ENCODE measurements around the gene UBE2S. TPM values are rescaled to one million over a fixed set of nuclear protein-coding genes. Genes with fewer than 3 reads are reported as not detected.
A peak's percentile ranks its signal among the peaks of the same experiment; 100 is the strongest.
"Not testable (repeated sequence)": the region's sequence is repeated elsewhere in the genome, so short reads cannot be mapped to it uniquely, and the experiment has no call there.

Gene UBE2S
- total and polyA plus RNA-seq, 5 experiments from 2014 or later = 18.1 to 25.8 (median 20.2) TPM

- POLR2A ChIA-PET = interaction anchor here (1.8 kb wide), 1 partner anchor 12 kb away, joined by 6 read pairs; the partner anchor contains the start of gene UBE2S
- Mint-ChIP-seq H3K36me3 (no peaks in the 10 kb centered on the region), H3K4me3 (no peak overlapping the region), H3K9me3 (no peaks in the 10 kb centered on the region), H3K4me1 (peaks cover 4 to 28% (median 19%) of the 10 kb centered on the region in 4 donors), H3K27ac (no peak overlapping the region), H3K27me3 (peaks cover 0 to 9% (median 0%) of the 10 kb centered on the region in 5 donors)
- ATAC-seq (no peak), DNase-seq (no peak)
Measured at GRCh38 chr19:55419103-55419502, 11.5 kb upstream of the UBE2S start.

DNA sequence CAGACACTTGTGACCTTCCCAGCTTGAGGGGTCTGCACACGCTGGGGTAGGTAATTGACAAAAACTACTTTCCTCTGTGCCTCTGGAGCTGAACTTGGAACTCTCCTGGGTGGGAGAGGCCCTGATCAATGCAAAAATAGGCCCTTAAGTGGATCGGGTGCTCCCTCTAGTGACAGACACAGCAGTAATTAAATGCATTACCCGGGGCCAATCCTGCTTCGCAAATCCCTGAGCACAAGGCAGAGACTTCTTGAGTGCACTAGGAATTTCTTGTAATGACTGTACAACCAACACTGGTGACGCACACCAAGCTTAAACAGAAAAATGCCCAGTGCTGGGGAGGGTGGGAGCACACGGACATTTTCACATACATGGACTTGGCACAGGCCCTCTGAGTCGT is 10.6 kb upstream of the UBE2S start:
- H3K27ac Mint-ChIP-seq = peak overlapping the region in 1 of 10 donors; percentile 2
- H3K27me3 Mint-ChIP-seq = peaks cover 0 to 9% (median 0%) of the 10 kb centered on the region in 5 donors
- H3K4me3 Mint-ChIP-seq = no peak overlapping the region
- no peaks in the 10 kb centered on the region for H3K9me3 Mint-ChIP-seq
- no peaks in the 10 kb centered on the region for H3K36me3 Mint-ChIP-seq
- H3K4me1 Mint-ChIP-seq = peaks cover 5 to 28% (median 19%) of the 10 kb centered on the region in 4 donors
- ATAC-seq (peak; percentile 61 to 80), DNase-seq (peak in 8 of 10 donors; percentile 27 to 80 (median 54))
- POLR2A ChIA-PET = interaction anchor here (1.1 kb wide), 1 partner anchor 10 kb away, joined by 3 read pairs; the partner anchor contains the start of gene UBE2S

DNA sequence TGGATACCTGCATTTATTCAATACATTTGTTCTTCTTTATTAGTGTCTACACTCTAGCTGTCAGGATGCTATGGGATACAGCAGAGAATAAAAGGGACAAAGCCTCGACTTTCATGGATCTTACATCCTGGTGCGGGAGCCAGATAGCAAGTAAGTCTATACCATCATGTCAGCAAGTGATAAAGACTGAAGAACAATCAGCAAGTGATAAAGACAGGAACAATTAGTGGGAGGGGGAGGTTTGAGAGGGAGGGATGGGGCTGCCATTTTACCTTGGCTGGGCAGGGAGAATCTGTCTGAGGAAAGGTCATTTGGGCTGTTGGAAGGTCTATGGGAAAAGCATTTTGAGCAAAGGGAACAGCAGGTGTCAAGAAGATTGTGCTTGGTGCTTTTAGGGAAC is 2.6 kb upstream of the UBE2S start:
- Mint-ChIP-seq H3K27ac (peak overlapping the region in 3 of 10 donors; percentile 23 to 82 (median 76)), H3K36me3 (peaks cover 7 to 13% (median 10%) of the 10 kb centered on the region in 3 donors), H3K4me3 (peak overlapping the region in 2 of 10 donors; percentile 9 to 34), H3K27me3 (peaks cover 0 to 3% (median 0%) of the 10 kb centered on the region in 5 donors), H3K9me3 (peaks cover 0 to 12% (median 0%) of the 10 kb centered on the region in 9 donors), H3K4me1 (peaks cover 20 to 32% (median 29%) of the 10 kb centered on the region in 4 donors)
- no peak for DNase-seq
- POLR2A ChIA-PET = interaction anchor here (0.6 to 10.0 kb wide), 3 partner anchors 21 to 151 kb away, joined by 3 to 181 read pairs (median 4); partner anchors contain the start of genes PPP6R1, RPL28 and TMEM238
- ATAC-seq = no peak

- Mint-ChIP-seq H3K27ac (peak overlapping the region; percentile 52 to 100 (median 98)), H3K9me3 (peaks cover 0 to 12% (median 0%) of the 10 kb centered on the region in 9 donors), H3K4me1 (peaks cover 20 to 32% (median 29%) of the 10 kb centered on the region in 4 donors), H3K36me3 (peaks cover 7 to 15% (median 10%) of the 10 kb centered on the region in 3 donors), H3K4me3 (peak overlapping the region; percentile 31 to 98 (median 92))
- not testable (repeated sequence) for DNase-seq, ATAC-seq, H3K27me3 Mint-ChIP-seq
- POLR2A ChIA-PET = interaction anchor here (0.8 to 10.0 kb wide), 6 partner anchors 20 to 245 kb away, joined by 3 to 181 read pairs (median 4); partner anchors contain the start of genes KMT5C, PPP6R1, RPL28 and TMEM238
Measured at GRCh38 chr19:55409179-55409578, 1.6 kb upstream of the UBE2S start.

GRCh38 chr19:55408533-55408872 is 915 bp upstream of the UBE2S start:
- peaks cover 7 to 21% (median 10%) of the 10 kb centered on the region in 3 donors for H3K36me3 Mint-ChIP-seq
- no peak for ATAC-seq
- H3K4me1 Mint-ChIP-seq = peaks cover 18 to 37% (median 29%) of the 10 kb centered on the region in 4 donors
- POLR2A ChIA-PET = interaction anchor here (0.9 to 10.0 kb wide), 7 partner anchors 10 to 246 kb away, joined by 3 to 181 read pairs (median 5); partner anchors contain the start of genes KMT5C, RPL28, TMEM238 and U2AF2
- no peak for DNase-seq
- H3K4me3 Mint-ChIP-seq = peak overlapping the region; percentile 88 to 98 (median 94)
- peaks cover 0 to 12% (median 0%) of the 10 kb centered on the region in 9 donors for H3K9me3 Mint-ChIP-seq
- peak overlapping the region; percentile 93 to 100 (median 99) for H3K27ac Mint-ChIP-seq
- H3K27me3 Mint-ChIP-seq = peaks cover 0 to 3% (median 0%) of the 10 kb centered on the region in 5 donors

- Mint-ChIP-seq H3K36me3 (peaks cover 7 to 26% (median 14%) of the 10 kb centered on the region in 3 donors), H3K4me3 (peak overlapping the region; percentile 88 to 98 (median 94)), H3K9me3 (peaks cover 0 to 12% (median 0%) of the 10 kb centered on the region in 9 donors), H3K4me1 (peaks cover 20 to 39% (median 30%) of the 10 kb centered on the region in 4 donors), H3K27me3 (peaks cover 0 to 3% (median 0%) of the 10 kb centered on the region in 5 donors), H3K27ac (peak overlapping the region; percentile 93 to 100 (median 99))
- DNase-seq (peak; percentile 94 to 99 (median 97)), ATAC-seq (peak; percentile 91 to 92)
- POLR2A ChIA-PET = interaction anchor here (0.5 to 10.0 kb wide), 24 partner anchors 9 to 291 kb away, joined by 3 to 181 read pairs (median 6); partner anchors contain the start of genes FIZ1, HSPBP1, KMT5C and PPP1R12C
Measured at GRCh38 chr19:55407800-55408532, 378 bp upstream of the UBE2S start.

GRCh38 chr19:55406826-55407549 is 600 bp downstream of the UBE2S start:
- peaks cover 7 to 36% (median 17%) of the 10 kb centered on the region in 3 donors for H3K36me3 Mint-ChIP-seq
- peak overlapping the region; percentile 74 to 100 (median 85) for H3K27ac Mint-ChIP-seq
- H3K27me3 Mint-ChIP-seq = peaks cover 0 to 3% (median 0%) of the 10 kb centered on the region in 5 donors
- ATAC-seq (peak in 1 of 2 donors; percentile 0), DNase-seq (peak in 2 of 10 donors; percentile 27 to 71)
- H3K9me3 Mint-ChIP-seq = peaks cover 0 to 12% (median 0%) of the 10 kb centered on the region in 9 donors
- peak overlapping the region; percentile 73 to 98 (median 80) for H3K4me3 Mint-ChIP-seq
- POLR2A ChIA-PET = interaction anchor here (1.0 to 10.0 kb wide), 17 partner anchors 8 to 290 kb away, joined by 3 to 181 read pairs (median 6); partner anchors contain the start of genes HSPBP1, KMT5C, PPP1R12C and RPL28
- H3K4me1 Mint-ChIP-seq = peaks cover 20 to 39% (median 30%) of the 10 kb centered on the region in 4 donors

DNA sequence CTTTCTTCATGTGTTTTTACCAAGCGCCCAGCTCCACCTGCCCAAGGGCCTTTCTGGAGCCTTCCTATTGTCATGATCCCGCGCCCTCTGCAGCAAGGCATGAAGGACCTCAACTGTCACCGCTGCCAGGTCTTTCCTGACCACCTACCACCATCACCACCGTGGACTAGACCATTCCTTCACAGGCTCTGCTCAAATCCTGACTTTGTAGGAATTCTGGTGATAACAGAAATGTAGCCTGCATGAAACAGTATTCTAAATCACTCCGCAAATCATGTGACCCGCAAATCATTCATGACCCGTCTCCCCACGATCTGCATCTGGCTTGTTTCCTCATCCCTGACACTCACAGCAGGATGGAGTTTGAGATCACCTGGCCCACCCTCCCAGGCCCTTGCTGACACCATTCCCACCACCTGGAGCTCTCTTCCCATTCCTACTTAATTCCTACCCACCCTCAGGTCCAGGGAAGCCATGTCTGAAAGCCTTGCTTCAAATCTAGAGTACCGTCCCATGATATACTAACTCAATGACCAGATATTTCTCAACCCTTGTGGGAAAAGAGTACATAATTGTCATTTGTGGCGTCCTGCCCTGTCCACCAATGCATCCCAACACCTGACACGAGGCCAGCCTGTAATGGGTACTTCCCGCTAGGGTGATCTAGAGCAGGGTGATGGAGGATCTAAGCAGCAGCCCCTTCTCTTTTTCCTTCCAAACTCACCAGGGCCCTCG is 1.3 kb downstream of the UBE2S start:
- Mint-ChIP-seq H3K9me3 (peaks cover 0 to 12% (median 0%) of the 10 kb centered on the region in 9 donors), H3K27ac (peak overlapping the region; percentile 56 to 100 (median 82)), H3K4me1 (peaks cover 20 to 39% (median 30%) of the 10 kb centered on the region in 4 donors), H3K36me3 (peaks cover 7 to 40% (median 20%) of the 10 kb centered on the region in 3 donors), H3K27me3 (peaks cover 0 to 3% (median 0%) of the 10 kb centered on the region in 5 donors), H3K4me3 (peak overlapping the region; percentile 57 to 98 (median 77))
- DNase-seq (no peak), ATAC-seq (no peak)
- POLR2A ChIA-PET = interaction anchor here (0.6 to 10.0 kb wide), 6 partner anchors 13 to 289 kb away, joined by 3 to 181 read pairs (median 8); partner anchors contain the start of genes KMT5C, PPP1R12C, RPL28 and TMEM238

DNA sequence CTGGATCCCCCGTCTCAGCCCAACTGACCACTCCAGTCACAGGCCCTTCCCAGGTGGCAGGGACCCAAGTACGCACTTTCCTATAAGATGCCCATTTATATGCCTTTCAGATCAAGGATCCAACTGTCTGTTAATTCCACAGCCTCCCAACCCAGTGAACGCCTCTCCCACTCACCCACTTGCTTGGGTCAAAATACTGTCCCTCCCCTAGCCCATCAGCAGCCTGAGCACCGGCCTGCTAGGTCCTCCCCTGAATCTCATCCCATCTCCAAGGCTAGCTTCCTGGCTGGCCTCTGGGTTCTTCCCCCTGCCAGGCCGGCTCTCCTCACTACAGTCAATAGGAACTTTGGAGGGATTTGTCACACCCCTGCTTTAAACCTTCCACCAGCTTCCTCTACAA is 1.9 kb downstream of the UBE2S start:
- Mint-ChIP-seq H3K36me3 (peaks cover 7 to 45% (median 20%) of the 10 kb centered on the region in 3 donors), H3K27me3 (peaks cover 0 to 3% (median 0%) of the 10 kb centered on the region in 5 donors), H3K4me3 (peak overlapping the region in 9 of 10 donors; percentile 45 to 98 (median 77)), H3K4me1 (peaks cover 20 to 39% (median 30%) of the 10 kb centered on the region in 4 donors), H3K9me3 (peaks cover 0 to 12% (median 0%) of the 10 kb centered on the region in 9 donors), H3K27ac (peak overlapping the region in 8 of 10 donors; percentile 29 to 100 (median 58))
- DNase-seq (no peak), ATAC-seq (no peak)
- POLR2A ChIA-PET = interaction anchor here (0.6 to 10.0 kb wide), 5 partner anchors 17 to 138 kb away, joined by 3 to 181 read pairs (median 6); partner anchors contain the start of genes KMT5C, RPL28 and TMEM238

DNA sequence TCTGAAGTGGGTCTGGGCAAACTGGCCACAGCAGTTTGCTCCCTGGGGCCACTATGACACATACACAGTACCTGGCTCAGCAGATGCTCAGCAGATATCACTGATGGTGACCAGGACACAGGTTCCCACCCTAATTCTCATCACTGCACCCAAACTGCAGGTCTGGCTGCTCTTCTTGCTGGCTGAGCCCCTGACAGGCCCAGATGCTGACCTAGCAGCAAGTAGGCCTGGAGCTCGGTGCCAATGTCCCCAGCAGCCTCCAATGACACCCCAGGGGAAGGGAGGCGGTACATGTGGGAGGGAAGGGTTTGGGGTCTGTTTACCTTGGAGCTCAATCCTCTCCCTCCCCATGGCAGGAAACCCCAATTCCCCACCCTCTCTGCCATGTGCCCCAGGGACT is 5.1 kb downstream of the UBE2S start:
- POLR2A ChIA-PET = interaction anchor here (10.0 kb wide), 1 partner anchor 14 kb away, joined by 181 read pairs; the partner anchor contains the start of genes RPL28 and TMEM238
- no peak overlapping the region for H3K27ac Mint-ChIP-seq

DNA sequence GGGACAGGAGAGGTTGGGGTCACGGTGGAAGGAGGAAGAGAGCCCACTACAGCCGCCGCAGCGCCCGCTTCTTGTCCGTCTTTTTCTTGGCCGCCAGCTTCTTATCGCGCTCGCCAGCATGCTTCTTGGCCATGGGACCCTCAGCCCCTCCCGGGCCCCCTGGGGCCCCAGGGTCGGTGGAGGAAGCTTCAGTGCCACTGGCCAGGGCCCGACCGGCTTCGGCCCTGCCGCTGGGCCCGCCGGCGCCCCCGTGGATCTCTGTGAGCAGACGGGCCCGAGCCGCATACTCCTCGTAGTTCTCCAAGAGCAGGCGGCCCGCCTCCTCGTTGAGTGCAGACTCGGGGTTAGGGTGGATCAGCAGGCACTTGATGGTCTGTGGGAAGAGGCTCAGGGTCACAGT is 6.2 kb downstream of the UBE2S start:
- not testable (repeated sequence) for H3K27me3 Mint-ChIP-seq, H3K4me3 Mint-ChIP-seq, H3K9me3 Mint-ChIP-seq, H3K27ac Mint-ChIP-seq, DNase-seq, ATAC-seq
- Mint-ChIP-seq H3K36me3 (peaks cover 0 to 47% (median 17%) of the 10 kb centered on the region in 3 donors), H3K4me1 (peaks cover 11 to 26% (median 17%) of the 10 kb centered on the region in 4 donors)
- POLR2A ChIA-PET = interaction anchor here (10.0 kb wide), 1 partner anchor 13 kb away, joined by 181 read pairs; the partner anchor contains the start of genes RPL28 and TMEM238

More for the DNA sequence above, 5.1 kb downstream of the UBE2S start:
- H3K36me3 Mint-ChIP-seq = peaks cover 0 to 49% (median 17%) of the 10 kb centered on the region in 3 donors
- H3K4me3 Mint-ChIP-seq = no peak overlapping the region
- no peaks in the 10 kb centered on the region for H3K9me3 Mint-ChIP-seq
- ATAC-seq = no peak
- peaks cover 16 to 28% (median 22%) of the 10 kb centered on the region in 4 donors for H3K4me1 Mint-ChIP-seq
- no peaks in the 10 kb centered on the region for H3K27me3 Mint-ChIP-seq
- no peak for DNase-seq
